Esophagus (tissue), 2 donors: ENCODE data around the gene NUDT8. TPM values are rescaled to one million over a fixed set of nuclear protein-coding genes. Genes with fewer than 3 reads are reported as not detected.
"Not testable (repeated sequence)": the region's sequence is repeated elsewhere in the genome, so short reads cannot be mapped to it uniquely, and the experiment has no call there.

ENCODE experiments used
- H3K27ac ChIP-seq, 2 donors: one replicate each; pipeline ENCODE4 v1.5.1; 2013; ENCODE audit warnings: low read depth in 2 of 2, mild to moderate bottlenecking in 2 of 2, inconsistent platforms in 1 of 2, low read length in 1 of 2, moderate library complexity in 1 of 2
- H3K27me3 ChIP-seq, 2 donors: one replicate each; pipeline ENCODE4 v1.6.1; 2013; ENCODE audit warnings: low read length in 2 of 2, control low read depth in 1 of 2, mild to moderate bottlenecking in 1 of 2; ENCODE audit not compliant: insufficient read depth in 2 of 2, control insufficient read depth in 1 of 2
- H3K36me3 ChIP-seq, 2 donors: one replicate each; pipeline ENCODE4 v1.6.1; 2013; ENCODE audit warnings: low read length in 1 of 2; ENCODE audit not compliant: control insufficient read depth in 2 of 2, insufficient read depth in 2 of 2
- H3K4me1 ChIP-seq, 2 donors: one replicate each; pipeline ENCODE4 v1.6.1; 2013; ENCODE audit warnings: low read length in 1 of 2; ENCODE audit not compliant: control insufficient read depth in 2 of 2, insufficient read depth in 2 of 2
- H3K4me3 ChIP-seq, 2 donors: one replicate each; pipeline ENCODE4 v1.5.1; 2013; ENCODE audit warnings: low read length in 2 of 2, mild to moderate bottlenecking in 2 of 2, low read depth in 1 of 2, moderate library complexity in 1 of 2
- H3K9me3 ChIP-seq, 2 donors: one replicate each; pipeline ENCODE4 v1.6.1; 2013; ENCODE audit warnings: mild to moderate bottlenecking in 2 of 2, low read depth in 1 of 2, low read length in 1 of 2, moderate library complexity in 1 of 2; ENCODE audit not compliant: control insufficient read depth in 2 of 2, insufficient read depth in 1 of 2
- WGBS, 2 donors: extraction: QIAGEN DNeasy Blood & Tissue Kit; methylation state at CpG; one replicate each; pipeline ENCODE4 v1.1.7; 2013; 5-methylcytosine and 5-hydroxymethylcytosine counted together
- polyA plus RNA-seq, 2 donors: library from polyadenylated mRNA; stranded (reverse); fragments of 200-250 nt; gene quantifications; one replicate each; pipeline ENCODE4 v1.2.3, GENCODE V29; 2013
- donor health status: healthy with polysubstance abuse.
- donor health status: Bipolar disorder and iron deficiency.

NUDT8 gene
- polyA plus RNA-seq, 2 donors: 43.1 to 59.3 TPM

- Histone ChIP-seq H3K4me1 (peaks cover 9 to 33% of the 10 kb centered on the region in 2 donors), H3K4me3 (peak overlapping the region; percentile 67 to 72)
Observed at GRCh38 chr11:67630228-67630942, 648 bp upstream of the NUDT8 start.

GRCh38 chr11:67628710-67629385 lies 889 bp downstream of the NUDT8 start:
- peak overlapping the region; percentile 67 to 75 for H3K4me3 ChIP-seq
- 28 to 29% methylated on average over 25 of the region's 25 CpGs for WGBS, 2 donors
- H3K9me3 ChIP-seq: no peaks in the 10 kb centered on the region
- peak overlapping the region; percentile 97 to 98 for H3K27ac ChIP-seq
- H3K4me1 ChIP-seq: peaks cover 9 to 33% of the 10 kb centered on the region in 2 donors
- no peaks in the 10 kb centered on the region for H3K36me3 ChIP-seq
- H3K27me3 ChIP-seq: no peaks in the 10 kb centered on the region

More at GRCh38 chr11:67630228-67630942, 648 bp upstream of the NUDT8 start:
- peak overlapping the region; percentile 94 to 98 for H3K27ac ChIP-seq
- H3K9me3 ChIP-seq: no peaks in the 10 kb centered on the region
- no peaks in the 10 kb centered on the region for H3K36me3 ChIP-seq
- no peaks in the 10 kb centered on the region for H3K27me3 ChIP-seq
- 1% methylated on average over 34 to 70 of the region's 70 CpGs for WGBS, 2 donors

- Histone ChIP-seq H3K4me1 (peaks cover 9 to 33% of the 10 kb centered on the region in 2 donors), H3K36me3 (no peaks in the 10 kb centered on the region), H3K4me3 (no peak overlapping the region), H3K27ac (peak overlapping the region; percentile 24 to 97), H3K9me3 (no peaks in the 10 kb centered on the region), H3K27me3 (no peaks in the 10 kb centered on the region)
- WGBS, 2 donors: 78 to 84% methylated on average over 15 of the region's 15 CpGs
Observed at GRCh38 chr11:67627812-67628624, 1.7 kb downstream of the NUDT8 start.

GRCh38 chr11:67627441-67627811 lies 2.3 kb downstream of the NUDT8 start:
- H3K4me1 ChIP-seq: peaks cover 9 to 33% of the 10 kb centered on the region in 2 donors
- H3K4me3 ChIP-seq: no peak overlapping the region
- WGBS, 2 donors: 61 to 74% methylated on average over 6 of the region's 6 CpGs
- H3K9me3 ChIP-seq: no peaks in the 10 kb centered on the region
- no peaks in the 10 kb centered on the region for H3K36me3 ChIP-seq
- H3K27ac ChIP-seq: peak overlapping the region; percentile 24 to 97
- no peaks in the 10 kb centered on the region for H3K27me3 ChIP-seq

GRCh38 chr11:67626970-67627369 lies 2.8 kb downstream of the NUDT8 start:
- WGBS, 2 donors: 94 to 96% methylated on average over 10 of the region's 10 CpGs
- Histone ChIP-seq H3K36me3 (no peaks in the 10 kb centered on the region), H3K4me3 (no peak overlapping the region), H3K9me3 (no peaks in the 10 kb centered on the region), H3K27ac (no peak overlapping the region), H3K27me3 (no peaks in the 10 kb centered on the region), H3K4me1 (peaks cover 9 to 33% of the 10 kb centered on the region in 2 donors)

GRCh38 chr11:67626131-67626833 lies 3.5 kb downstream of the NUDT8 start:
- not testable (repeated sequence) for H3K27me3 ChIP-seq, H3K27ac ChIP-seq, H3K4me3 ChIP-seq, H3K36me3 ChIP-seq, H3K9me3 ChIP-seq
- peaks cover 9 to 29% of the 10 kb centered on the region in 2 donors for H3K4me1 ChIP-seq
- WGBS, 2 donors: 88 to 94% methylated on average over 10 of the region's 10 CpGs

GRCh38 chr11:67623795-67624194 lies 5.9 kb downstream of the NUDT8 start:
- not testable (repeated sequence) for H3K27ac ChIP-seq, H3K9me3 ChIP-seq, H3K27me3 ChIP-seq, H3K4me3 ChIP-seq, H3K36me3 ChIP-seq
- WGBS, 2 donors: 83 to 87% methylated on average over 1 of the region's 1 CpG
- H3K4me1 ChIP-seq: peaks cover 6 to 15% of the 10 kb centered on the region in 2 donors

- 71 to 78% methylated on average over 6 to 7 of the region's 7 CpGs for WGBS, 2 donors
Observed at GRCh38 chr11:67622905-67623304, 6.8 kb downstream of the NUDT8 start.

GRCh38 chr11:67621928-67622327 lies 7.8 kb downstream of the NUDT8 start:
- H3K27me3 ChIP-seq, H3K4me3 ChIP-seq, H3K4me1 ChIP-seq, H3K9me3 ChIP-seq, H3K36me3 ChIP-seq, H3K27ac ChIP-seq: not testable (repeated sequence)
- 68 to 75% methylated on average over 3 of the region's 3 CpGs for WGBS, 2 donors

More at GRCh38 chr11:67622905-67623304, 6.8 kb downstream of the NUDT8 start:
- not testable (repeated sequence) for H3K36me3 ChIP-seq, H3K4me3 ChIP-seq, H3K4me1 ChIP-seq, H3K9me3 ChIP-seq, H3K27ac ChIP-seq, H3K27me3 ChIP-seq
